Upper lobe of right lung (tissue), 1 donor: Measurements from ENCODE around the gene CCNA2. TPM values are rescaled to one million over a fixed set of nuclear protein-coding genes. Genes with fewer than 3 reads are reported as not detected.
A peak's percentile ranks its signal among the peaks of the same experiment; 100 is the strongest.

ENCODE experiments used
- ATAC-seq: fragments of 200-7000 bp; cut with Tn5 transposase; one replicate; pipeline ENCODE4 v1.9.1; 2020; ENCODE audit warnings: mild to moderate bottlenecking, moderate library complexity
- DNase-seq: peaks from one replicate; pipeline ENCODE4 v3.0.0-alpha.2; 2020
- H3K27ac ChIP-seq: fragments of 200-600 bp; one replicate; pipeline ENCODE4 v1.8.0; 2022
- H3K27me3 ChIP-seq: fragments of 200-600 bp; one replicate; pipeline ENCODE4 v1.8.0; 2022; ENCODE audit warnings: mild to moderate bottlenecking
- H3K36me3 ChIP-seq: fragments of 200-600 bp; one replicate; pipeline ENCODE4 v1.8.0; 2022
- H3K4me1 ChIP-seq: fragments of 200-600 bp; one replicate; pipeline ENCODE4 v1.8.0; 2022
- H3K4me3 ChIP-seq: fragments of 200-600 bp; one replicate; pipeline ENCODE4 v1.8.0; 2022; ENCODE audit warnings: mild to moderate bottlenecking
- H3K9me3 ChIP-seq: fragments of 200-600 bp; one replicate; pipeline ENCODE4 v1.8.0; 2022
- intact Hi-C: fragments of 100-400 bp; cut with DNase I; formaldehyde crosslinking; loops from one replicate; pipeline ENCODE4 v1.11.0; 2022
- total RNA-seq: library from RNA; stranded (reverse); fragmentation: NEBNext Ultra II Directional; extraction: Animal tissue kit (Norgen Biotek cat#: 25700); gene quantifications from one replicate; pipeline ENCODE4 v1.2.1, GENCODE V29; 2021
- TF ChIP-seq, protein P1 (sequence below): fragments of 200-600 bp; IDR thresholded peaks from one replicate; pipeline ENCODE4 v1.8.0; 2022; ENCODE audit warnings: antibody characterized with exemption
- donor health status: DM: no; HTN: yes; CAD: no; lungs with severe emphysema.

CCNA2 gene
- total RNA-seq, 1 donor from 2014 or later = 1.2 TPM

DNA sequence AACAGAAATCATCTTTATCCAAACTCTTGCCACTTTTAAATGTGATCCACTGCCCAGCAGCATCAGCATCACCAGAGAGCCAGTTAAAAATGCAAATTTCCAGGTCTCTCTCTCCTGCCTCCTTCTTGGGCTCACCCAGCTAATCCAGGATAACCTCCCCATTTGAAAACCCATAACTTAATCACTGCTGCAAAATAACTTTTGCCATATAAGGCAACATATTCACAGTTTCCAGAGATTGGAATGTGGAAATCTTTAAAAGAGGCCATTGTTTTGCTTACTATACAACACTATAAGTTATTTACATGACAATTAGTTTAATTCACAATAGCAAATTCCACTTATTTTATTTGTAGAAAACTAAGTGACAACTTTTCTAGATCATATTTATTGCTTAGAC lies 27.4 kb downstream of the CCNA2 start:
- no peak overlapping the region for H3K4me3 ChIP-seq
- no peak overlapping the region for H3K27ac ChIP-seq
- H3K4me1 ChIP-seq = peaks cover 7% of the 10 kb centered on the region
- no peak for ATAC-seq
- TF ChIP-seq, protein P1, sequence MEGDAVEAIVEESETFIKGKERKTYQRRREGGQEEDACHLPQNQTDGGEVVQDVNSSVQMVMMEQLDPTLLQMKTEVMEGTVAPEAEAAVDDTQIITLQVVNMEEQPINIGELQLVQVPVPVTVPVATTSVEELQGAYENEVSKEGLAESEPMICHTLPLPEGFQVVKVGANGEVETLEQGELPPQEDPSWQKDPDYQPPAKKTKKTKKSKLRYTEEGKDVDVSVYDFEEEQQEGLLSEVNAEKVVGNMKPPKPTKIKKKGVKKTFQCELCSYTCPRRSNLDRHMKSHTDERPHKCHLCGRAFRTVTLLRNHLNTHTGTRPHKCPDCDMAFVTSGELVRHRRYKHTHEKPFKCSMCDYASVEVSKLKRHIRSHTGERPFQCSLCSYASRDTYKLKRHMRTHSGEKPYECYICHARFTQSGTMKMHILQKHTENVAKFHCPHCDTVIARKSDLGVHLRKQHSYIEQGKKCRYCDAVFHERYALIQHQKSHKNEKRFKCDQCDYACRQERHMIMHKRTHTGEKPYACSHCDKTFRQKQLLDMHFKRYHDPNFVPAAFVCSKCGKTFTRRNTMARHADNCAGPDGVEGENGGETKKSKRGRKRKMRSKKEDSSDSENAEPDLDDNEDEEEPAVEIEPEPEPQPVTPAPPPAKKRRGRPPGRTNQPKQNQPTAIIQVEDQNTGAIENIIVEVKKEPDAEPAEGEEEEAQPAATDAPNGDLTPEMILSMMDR = no peak
- H3K27me3 ChIP-seq = no peaks in the 10 kb centered on the region
- DNase-seq = no peak
- intact Hi-C loops = no loop called here
- no peaks in the 10 kb centered on the region for H3K36me3 ChIP-seq
- no peaks in the 10 kb centered on the region for H3K9me3 ChIP-seq

DNA sequence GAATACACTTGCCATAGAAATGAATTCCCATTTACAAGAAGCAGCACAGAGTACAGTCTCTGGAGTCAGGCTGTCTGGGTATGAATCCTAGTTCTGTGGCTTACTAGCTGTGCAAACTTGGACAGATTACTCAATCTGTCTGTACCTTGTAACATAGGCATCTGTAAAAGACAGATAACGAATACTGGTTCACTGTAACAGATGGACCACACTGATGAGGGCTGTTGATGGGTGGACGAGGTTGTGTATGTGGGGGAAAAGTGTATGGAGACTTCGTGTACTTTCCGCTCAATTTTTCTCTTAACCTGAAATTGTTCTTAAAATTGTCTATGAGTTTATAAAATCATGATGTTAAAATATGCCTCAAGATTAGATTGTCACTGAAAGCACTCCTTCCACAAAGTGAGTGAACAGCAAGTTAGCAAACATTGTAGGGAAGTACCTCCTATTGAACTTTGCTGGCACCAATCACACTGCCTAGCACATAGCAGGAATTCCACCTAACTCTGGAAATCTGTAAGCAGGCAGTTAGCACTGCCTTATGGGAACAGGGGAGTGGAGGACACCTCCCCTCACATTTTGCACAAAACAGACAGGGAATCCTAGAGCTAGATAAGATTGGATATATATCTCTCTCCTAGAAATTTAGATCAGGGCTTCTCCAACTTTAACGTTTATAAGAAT lies 29.0 kb downstream of the CCNA2 start:
- Histone ChIP-seq H3K36me3 (no peaks in the 10 kb centered on the region), H3K27me3 (no peaks in the 10 kb centered on the region), H3K9me3 (no peaks in the 10 kb centered on the region), H3K27ac (no peak overlapping the region), H3K4me1 (peaks cover 4% of the 10 kb centered on the region), H3K4me3 (no peak overlapping the region)
- ATAC-seq (peak; percentile 83), DNase-seq (no peak)
- TF ChIP-seq, protein P1 = no peak
- intact Hi-C loops = no loop called here

GRCh38 chr4:121792966-121793365 lies 30.7 kb downstream of the CCNA2 start:
- Histone ChIP-seq H3K27ac (no peak overlapping the region), H3K4me1 (peaks cover 4% of the 10 kb centered on the region), H3K4me3 (no peak overlapping the region), H3K27me3 (no peaks in the 10 kb centered on the region), H3K9me3 (no peaks in the 10 kb centered on the region), H3K36me3 (no peaks in the 10 kb centered on the region)
- DNase-seq (no peak), ATAC-seq (no peak)
- intact Hi-C loops = no loop called here
- TF ChIP-seq, protein P1 = no peak

DNA sequence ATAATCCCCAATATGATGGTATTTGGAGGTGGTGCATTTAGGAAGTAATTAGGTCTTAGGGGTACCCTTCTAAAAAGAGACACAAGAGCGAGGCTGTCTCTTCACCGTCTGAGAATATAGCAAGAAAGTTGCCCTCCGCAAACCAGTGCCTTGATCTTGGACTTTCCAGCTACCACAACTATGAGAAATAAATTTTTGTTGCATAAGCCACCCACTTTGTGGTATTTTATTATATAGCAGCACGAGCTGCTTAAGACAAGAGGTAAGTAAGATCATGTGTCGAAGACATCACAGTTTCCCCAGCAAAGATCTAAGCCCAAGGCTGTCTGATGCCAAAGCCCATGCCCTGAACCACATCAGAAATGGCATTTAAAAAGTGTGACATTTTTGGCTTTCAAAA lies 32.2 kb downstream of the CCNA2 start:
- DNase-seq = no peak
- Histone ChIP-seq H3K4me3 (no peak overlapping the region), H3K27me3 (peaks cover 4% of the 10 kb centered on the region), H3K27ac (no peak overlapping the region), H3K9me3 (no peaks in the 10 kb centered on the region), H3K36me3 (no peaks in the 10 kb centered on the region), H3K4me1 (peaks cover 4% of the 10 kb centered on the region)
- intact Hi-C loops = no loop called here
- no peak for ATAC-seq
- TF ChIP-seq, protein P1 = no peak

DNA sequence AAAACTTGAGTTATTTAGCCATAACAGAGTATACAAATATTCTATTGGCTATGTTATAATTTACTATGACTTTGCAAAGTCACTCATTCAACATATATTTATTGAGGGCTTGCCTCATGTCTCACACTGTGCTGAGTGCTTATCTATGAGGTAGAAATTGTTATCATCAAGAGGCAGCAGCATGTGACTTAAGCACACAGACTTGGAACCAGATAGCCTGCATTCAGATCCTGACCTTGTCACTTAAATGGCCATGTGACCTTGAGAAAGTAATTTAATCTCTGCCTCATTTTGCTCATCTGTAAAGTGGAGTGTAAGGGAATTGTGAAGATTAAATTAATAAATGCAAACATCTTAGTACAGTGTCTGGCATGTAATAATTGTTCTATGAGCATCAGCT lies 32.7 kb downstream of the CCNA2 start:
- Histone ChIP-seq H3K4me3 (no peak overlapping the region), H3K27me3 (peaks cover 4% of the 10 kb centered on the region), H3K4me1 (peaks cover 4% of the 10 kb centered on the region), H3K9me3 (no peaks in the 10 kb centered on the region), H3K27ac (no peak overlapping the region), H3K36me3 (no peaks in the 10 kb centered on the region)
- ATAC-seq = no peak
- intact Hi-C loops = no loop called here
- TF ChIP-seq, protein P1 = no peak
- no peak for DNase-seq
